ENCODE measurements around the gene RAI2.

- TF ChIP-seq CTCF (conservative IDR thresholded peaks at IDR 0.05; ENCODE audit: low read depth in 2 of 2): no peak
- no peak for TF ChIP-seq EZH2phosphoT487 (IDR thresholded peaks at IDR 0.05; ENCODE audit: unreplicated experiment)
- no peak for TF ChIP-seq NANOG (IDR thresholded peaks at IDR 0.05; ENCODE audit: borderline replicate concordance)
- TF ChIP-seq REST (IDR thresholded peaks at IDR 0.05; ENCODE audit: unreplicated experiment): no peak
- no peak for TF ChIP-seq EZH2 (IDR thresholded peaks at IDR 0.05; ENCODE audit: low read depth, unreplicated experiment)
- no peak for TF ChIP-seq POLR2AphosphoS5 (IDR thresholded peaks at IDR 0.05; ENCODE audit: low read depth)
- TF ChIP-seq CREB1 (CRISPR knock-in tag; IDR thresholded peaks at IDR 0.05; ENCODE audit: low read depth): no peak
- no peak for TF ChIP-seq STAT1 (IDR thresholded peaks at IDR 0.05; ENCODE audit: unreplicated experiment)
- TF ChIP-seq ZNF331 (CRISPR knock-in tag; IDR thresholded peaks at IDR 0.05; ENCODE audit: low read depth): no peak
- TF ChIP-seq JUNB (IDR thresholded peaks at IDR 0.05; ENCODE audit: unreplicated experiment): no peak
- no peak for TF ChIP-seq ETS1 (IDR thresholded peaks at IDR 0.05)
- TF ChIP-seq ZNF114 (CRISPR knock-in tag; IDR thresholded peaks at IDR 0.05): no peak
- TF ChIP-seq ZNF462 (CRISPR knock-in tag; IDR thresholded peaks at IDR 0.05): no peak
These were observed 43.8 kb downstream of the RAI2 start for GRCh38 chrX:17817251-17817650.
